ENCODE results near the gene SVOP.
"Not testable (repeated sequence)": the region's sequence is repeated elsewhere in the genome, so short reads cannot be mapped to it uniquely, and the experiment has no call there.

The SVOP gene

GRCh38 chr12:108861878-108862587, 158.8 kb downstream of the SVOP start:
- H3K36me3 Mint-ChIP-seq (ENCODE audit: low read depth) = no peaks in the 10 kb centered on the region
- TF ChIP-seq, protein P1, sequence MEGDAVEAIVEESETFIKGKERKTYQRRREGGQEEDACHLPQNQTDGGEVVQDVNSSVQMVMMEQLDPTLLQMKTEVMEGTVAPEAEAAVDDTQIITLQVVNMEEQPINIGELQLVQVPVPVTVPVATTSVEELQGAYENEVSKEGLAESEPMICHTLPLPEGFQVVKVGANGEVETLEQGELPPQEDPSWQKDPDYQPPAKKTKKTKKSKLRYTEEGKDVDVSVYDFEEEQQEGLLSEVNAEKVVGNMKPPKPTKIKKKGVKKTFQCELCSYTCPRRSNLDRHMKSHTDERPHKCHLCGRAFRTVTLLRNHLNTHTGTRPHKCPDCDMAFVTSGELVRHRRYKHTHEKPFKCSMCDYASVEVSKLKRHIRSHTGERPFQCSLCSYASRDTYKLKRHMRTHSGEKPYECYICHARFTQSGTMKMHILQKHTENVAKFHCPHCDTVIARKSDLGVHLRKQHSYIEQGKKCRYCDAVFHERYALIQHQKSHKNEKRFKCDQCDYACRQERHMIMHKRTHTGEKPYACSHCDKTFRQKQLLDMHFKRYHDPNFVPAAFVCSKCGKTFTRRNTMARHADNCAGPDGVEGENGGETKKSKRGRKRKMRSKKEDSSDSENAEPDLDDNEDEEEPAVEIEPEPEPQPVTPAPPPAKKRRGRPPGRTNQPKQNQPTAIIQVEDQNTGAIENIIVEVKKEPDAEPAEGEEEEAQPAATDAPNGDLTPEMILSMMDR (IDR thresholded peaks at IDR 0.05) = no peak
- no peak overlapping the region for H3K27ac Mint-ChIP-seq
- H3K9me3 Mint-ChIP-seq = peaks cover 10% of the 10 kb centered on the region
- DNase-seq = no peak
- peaks cover 14% of the 10 kb centered on the region for H3K27me3 Mint-ChIP-seq (ENCODE audit: low read depth, poor library complexity)
- H3K4me1 Mint-ChIP-seq = peaks cover 21% of the 10 kb centered on the region
- H3K4me3 Mint-ChIP-seq = no peak overlapping the region

GRCh38 chr12:108860443-108860842, 160.4 kb downstream of the SVOP start:
- TF ChIP-seq, protein P1 (IDR thresholded peaks at IDR 0.05) = no peak
- DNase-seq = no peak
- Mint-ChIP-seq H3K27ac (peak overlapping the region; percentile 7), H3K36me3 (ENCODE audit: low read depth) (peaks cover under 1% of the 10 kb centered on the region), H3K27me3 (ENCODE audit: low read depth, poor library complexity) (peaks cover 14% of the 10 kb centered on the region), H3K4me1 (peaks cover 37% of the 10 kb centered on the region), H3K4me3 (no peak overlapping the region), H3K9me3 (peaks cover 10% of the 10 kb centered on the region)

DNA sequence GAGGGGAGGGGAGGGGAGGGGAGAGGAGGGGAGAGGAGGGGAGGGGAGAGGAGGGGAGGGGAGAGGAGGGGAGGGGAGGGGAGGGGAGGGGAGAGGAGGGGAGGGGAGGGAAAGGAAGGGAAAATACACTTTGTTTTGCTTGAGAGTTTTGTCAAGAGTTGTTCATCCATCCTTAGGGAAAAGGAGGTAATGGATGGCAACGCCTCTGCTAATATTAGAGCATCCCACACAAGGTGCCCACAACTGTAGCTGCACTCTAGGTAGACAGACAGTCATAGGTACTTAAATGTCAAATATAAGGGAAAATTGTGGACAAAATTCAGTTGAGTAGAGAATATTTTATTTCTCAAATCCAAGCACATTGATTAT, 161.0 kb downstream of the SVOP start:
- Mint-ChIP-seq H3K27me3 (ENCODE audit: low read depth, poor library complexity) (peaks cover 18% of the 10 kb centered on the region), H3K4me3 (no peak overlapping the region), H3K27ac (no peak overlapping the region), H3K4me1 (peaks cover 43% of the 10 kb centered on the region), H3K9me3 (peaks cover 13% of the 10 kb centered on the region), H3K36me3 (ENCODE audit: low read depth) (peaks cover 6% of the 10 kb centered on the region)
- no peak for DNase-seq
- TF ChIP-seq, protein P1 (IDR thresholded peaks at IDR 0.05) = no peak

GRCh38 chr12:108859141-108859922, 161.5 kb downstream of the SVOP start:
- H3K9me3 Mint-ChIP-seq = peaks cover 14% of the 10 kb centered on the region
- H3K4me1 Mint-ChIP-seq = peaks cover 46% of the 10 kb centered on the region
- H3K27me3 Mint-ChIP-seq (ENCODE audit: low read depth, poor library complexity) = peaks cover 18% of the 10 kb centered on the region
- H3K27ac Mint-ChIP-seq, DNase-seq: not testable (repeated sequence)
- peaks cover 12% of the 10 kb centered on the region for H3K36me3 Mint-ChIP-seq (ENCODE audit: low read depth)
- peak overlapping the region; percentile 81 for H3K4me3 Mint-ChIP-seq

- Mint-ChIP-seq H3K36me3 (ENCODE audit: low read depth) (peaks cover 20% of the 10 kb centered on the region), H3K4me3 (peak overlapping the region; percentile 81), H3K4me1 (peaks cover 54% of the 10 kb centered on the region), H3K9me3 (peaks cover 12% of the 10 kb centered on the region), H3K27ac (peak overlapping the region; percentile 15), H3K27me3 (ENCODE audit: low read depth, poor library complexity) (peaks cover 18% of the 10 kb centered on the region)
- DNase-seq = peak; percentile 16
- TF ChIP-seq, protein P1 (IDR thresholded peaks at IDR 0.05) = no peak
Measured at GRCh38 chr12:108858311-108859074, 162.4 kb downstream of the SVOP start.

Measured in nephron progenitor cell (in vitro differentiated cells).